K562 (cell line): ENCODE measurements around the gene CEBPA. TPM values are rescaled to one million over a fixed set of nuclear protein-coding genes. Genes with fewer than 3 reads are reported as not detected.
A peak's percentile ranks its signal among the peaks of the same experiment; 100 is the strongest.

Experiments used
- CCNT2 ChIP-seq: IDR thresholded peaks from 2 replicates; pipeline ENCODE4 v1.6.1; 2011; ENCODE audit warnings: borderline replicate concordance, low read depth, mild to moderate bottlenecking, moderate library complexity, mixed read lengths, low read length; ENCODE audit not compliant: insufficient read length; ENCODE audit errors: extremely low read depth
- CGGBP1 ChIP-seq: fragments of 250-450 bp; sonication (Bioruptor Pico); IDR thresholded peaks from 2 replicates; pipeline ENCODE4 v1.9.0; 2021; ENCODE audit warnings: mild to moderate bottlenecking
- CHD2 ChIP-seq: IDR thresholded peaks from 2 replicates; pipeline ENCODE4 v1.6.1; 2011; ENCODE audit warnings: low read depth, low read length
- EGR1 ChIP-seq: fragments of 450-650 bp; conservative IDR thresholded peaks from 2 replicates; pipeline ENCODE4 v1.6.1; 2017; ENCODE audit warnings: mild to moderate bottlenecking
- ESRRA ChIP-seq: fragments of 450-650 bp; IDR thresholded peaks from 2 replicates; pipeline ENCODE4 v1.6.1; 2014; ENCODE audit warnings: low read depth, mild to moderate bottlenecking, moderate library complexity, borderline replicate concordance
- GTF2A2 ChIP-seq: IDR thresholded peaks from 2 replicates; pipeline ENCODE4 v1.6.1; 2016; ENCODE audit warnings: mild to moderate bottlenecking, missing genetic modification characterization, missing compliant biosample characterization
- HDAC6 ChIP-seq: IDR thresholded peaks from 2 replicates; pipeline ENCODE4 v1.6.1; 2012; ENCODE audit warnings: low read depth, mild to moderate bottlenecking, control low read depth, inconsistent platforms, low read length, moderate library complexity
- NONO ChIP-seq, 2 experiments: fragments of 200-400 bp in 1 of 2; fragments of 450-650 bp in 1 of 2; formaldehyde crosslinking in 1 of 2; IDR thresholded peaks; 2 replicates each; pipeline ENCODE4 v1.6.1; 2017; ENCODE audit warnings: low read depth in 2 of 2, mild to moderate bottlenecking in 2 of 2, moderate library complexity in 2 of 2, low read length in 1 of 2
- REST ChIP-seq, 2 experiments: fragments of 450-650 bp; formaldehyde crosslinking in 1 of 2; IDR thresholded peaks; 2 replicates each; pipeline versions ENCODE4 v1.4.0 to v1.6.1; 2014 to 2020; ENCODE audit warnings: mild to moderate bottlenecking in 2 of 2, borderline replicate concordance in 1 of 2, low read depth in 1 of 2
- SMC3 ChIP-seq: conservative IDR thresholded peaks from 2 replicates; pipeline ENCODE4 v1.6.1; 2011; ENCODE audit warnings: low read depth, low read length, improper control_type of control experiment; ENCODE audit not compliant: insufficient read depth
- TAL1 ChIP-seq: fragments of 450-650 bp; IDR thresholded peaks from 2 replicates; pipeline ENCODE4 v1.6.1; 2016; ENCODE audit warnings: mild to moderate bottlenecking
- ZKSCAN8 ChIP-seq: fragments of 200-800 bp; sonication (Bioruptor generic); IDR thresholded peaks from 2 replicates; pipeline ENCODE4 v1.6.1; 2016; ENCODE audit warnings: missing genetic modification characterization, missing compliant biosample characterization
- ZNF23 ChIP-seq: fragments of 250-450 bp; sonication (Bioruptor Pico); IDR thresholded peaks from 2 replicates; pipeline ENCODE4 v1.4.0; 2020; ENCODE audit warnings: mild to moderate bottlenecking
- ZNF280B ChIP-seq: fragments of 250-450 bp; sonication (Bioruptor Pico); IDR thresholded peaks from 2 replicates; pipeline ENCODE4 v1.5.1; 2021; ENCODE audit warnings: mild to moderate bottlenecking
- ZNF436 ChIP-seq: fragments of 250-450, 450-650 bp; sonication (Bioruptor Pico); formaldehyde crosslinking; IDR thresholded peaks from 2 replicates; pipeline ENCODE4 v1.7.0; 2020; ENCODE audit warnings: mild to moderate bottlenecking
- ZNF655 ChIP-seq: fragments of 250-450 bp; sonication (Bioruptor Pico); IDR thresholded peaks from 2 replicates; pipeline ENCODE4 v1.5.0; 2021
- polyA plus RNA-seq, 8 experiments: library from polyadenylated mRNA; depleted of rRNA in 4 of 8; stranded (reverse) in 5 of 8; unstranded in 3 of 8; fragments of >200 nt; fragmentation: Nextera tagmentation in 2 of 8; fragmentation: Illumina TruSeq in 1 of 8; extraction: Ambion mirVana in 2 of 8; extraction: Trizol in 1 of 8; gene quantifications; 2 replicates each; pipeline versions ENCODE4 v1.2.1 to v1.2.3, GENCODE V29; 2011 to 2014; ENCODE audit warnings: inconsistent platforms in 1 of 8, missing spikeins in 1 of 8
- total RNA-seq, 7 experiments: library from RNA; depleted of rRNA in 6 of 7; stranded (reverse); fragments of >200 nt in 6 of 7; fragmentation: Illumina TruSeq in 2 of 7; extraction: Trizol in 2 of 7; gene quantifications; 2 replicates each; pipeline versions ENCODE4 v1.2.1 to v1.2.3, GENCODE V29; 2011 to 2021; ENCODE audit warnings: low replicate concordance in 1 of 7

CEBPA gene
- total and polyA plus RNA-seq, 9 of the 15 experiments (the other 6 are each of a cell fraction or from before 2014, with no cell fraction given) = 0.03 to 0.59 (median 0.15) TPM; not detected in 2

- TF ChIP-seq REST (IDR thresholded peaks at IDR 0.05; ENCODE audit: borderline replicate concordance) (peak; percentile 51), REST (CRISPR knock-in tag; IDR thresholded peaks at IDR 0.05; ENCODE audit: low read depth) (no peak), NONO (IDR thresholded peaks at IDR 0.05; ENCODE audit: low read depth in 2 of 2, low read length in 1 of 2) (peak; percentile 93 to 96), HDAC6 (no peak), ZNF655 (CRISPR knock-in tag) (no peak), SMC3 (0 out of 2 replicates have a peak, but pooled peaks have one; percentile 13), CHD2 (no peak), ESRRA (peak; percentile 29; the same call in 1 of the 2 replicates), ZNF280B (no peak), GTF2A2 (tag) (peak; percentile 93), ZKSCAN8 (no peak), EGR1 (peak; percentile 63), ZNF23 (CRISPR knock-in tag) (no peak), ZNF436 (CRISPR knock-in tag) (no peak), CCNT2 (peak; percentile 83), CGGBP1 (CRISPR knock-in tag) (no peak), TAL1 (no peak)
Observed at GRCh38 chr19:33302175-33302973, at the start of gene CEBPA (continued).
